HG03558 (cell line): ENCODE data around the gene OTULIN.

Experiments
- ATAC-seq: cut with Tn5 transposase; IDR thresholded peaks from one replicate; pipeline ENCODE4 v1.9.1; 2021; ENCODE audit warnings: moderate number of reproducible peaks; ENCODE audit not compliant: unreplicated experiment; ENCODE audit errors: extremely low read depth

Gene OTULIN

DNA sequence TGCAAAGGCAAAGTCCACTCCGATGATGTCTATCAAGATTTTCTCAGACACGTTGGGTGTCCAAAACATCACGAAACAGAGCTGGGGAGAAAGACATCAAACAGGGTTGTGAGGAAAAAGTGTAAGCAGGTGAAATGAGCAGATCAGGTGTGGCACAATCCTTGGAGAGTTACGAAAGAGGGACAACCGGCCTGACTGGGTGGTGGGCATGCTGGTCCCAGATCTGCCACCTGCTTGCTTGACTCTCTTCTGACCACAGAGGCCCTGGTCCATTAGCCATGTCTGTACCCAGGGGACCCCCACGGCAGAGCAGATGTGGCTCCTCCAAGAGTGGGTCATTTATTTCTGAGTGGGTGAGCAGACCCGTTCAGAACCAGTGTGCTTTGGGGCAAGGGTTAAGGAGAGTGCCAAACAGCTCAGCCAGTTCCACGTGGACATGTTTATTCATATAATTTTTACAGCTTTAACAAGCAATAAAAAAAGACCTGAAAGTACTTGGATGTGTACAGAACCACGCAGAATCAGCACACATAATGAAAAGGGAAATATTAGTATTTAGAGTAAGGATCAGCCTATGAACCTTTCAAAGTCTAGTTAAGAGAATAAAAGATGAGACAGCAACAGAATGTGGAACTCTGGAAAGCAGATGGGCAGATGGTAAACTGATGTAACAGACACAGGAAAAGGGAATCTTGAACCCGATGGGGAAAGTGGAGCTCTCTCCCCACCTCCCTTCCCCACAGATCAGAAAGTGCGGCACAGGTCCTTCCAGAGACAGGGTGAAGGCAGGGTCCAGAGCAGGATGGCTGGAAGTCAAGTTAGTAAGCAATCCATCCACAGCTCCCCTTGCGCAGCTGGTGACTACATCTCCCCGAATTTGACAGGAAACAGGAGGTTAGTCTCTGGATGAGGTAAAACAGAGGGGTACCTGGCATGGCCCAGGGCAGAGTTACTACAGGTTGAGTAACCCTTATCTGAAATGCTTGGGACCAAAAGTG is 52.5 kb downstream of the OTULIN start:
- no peak for ATAC-seq

DNA sequence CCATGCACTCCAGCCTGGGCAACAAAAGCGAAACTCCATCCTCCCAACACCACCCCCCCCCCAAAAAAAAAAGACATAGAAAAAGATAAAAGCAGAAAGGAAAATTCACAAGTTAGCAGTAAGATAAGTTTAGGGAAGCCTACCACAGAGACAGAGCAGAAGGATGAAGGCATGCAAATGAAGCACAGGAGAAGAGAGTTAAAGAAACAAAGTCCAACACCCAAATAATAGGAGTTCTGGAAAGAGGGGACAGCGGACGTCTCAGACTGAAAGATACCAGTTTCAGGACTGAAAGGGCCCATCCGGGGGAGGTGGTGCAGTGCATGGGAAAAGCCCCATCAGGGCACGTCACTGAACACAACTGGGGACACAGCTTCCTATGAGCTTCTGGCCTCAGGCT is 54.3 kb downstream of the OTULIN start:
- ATAC-seq: no peak

DNA sequence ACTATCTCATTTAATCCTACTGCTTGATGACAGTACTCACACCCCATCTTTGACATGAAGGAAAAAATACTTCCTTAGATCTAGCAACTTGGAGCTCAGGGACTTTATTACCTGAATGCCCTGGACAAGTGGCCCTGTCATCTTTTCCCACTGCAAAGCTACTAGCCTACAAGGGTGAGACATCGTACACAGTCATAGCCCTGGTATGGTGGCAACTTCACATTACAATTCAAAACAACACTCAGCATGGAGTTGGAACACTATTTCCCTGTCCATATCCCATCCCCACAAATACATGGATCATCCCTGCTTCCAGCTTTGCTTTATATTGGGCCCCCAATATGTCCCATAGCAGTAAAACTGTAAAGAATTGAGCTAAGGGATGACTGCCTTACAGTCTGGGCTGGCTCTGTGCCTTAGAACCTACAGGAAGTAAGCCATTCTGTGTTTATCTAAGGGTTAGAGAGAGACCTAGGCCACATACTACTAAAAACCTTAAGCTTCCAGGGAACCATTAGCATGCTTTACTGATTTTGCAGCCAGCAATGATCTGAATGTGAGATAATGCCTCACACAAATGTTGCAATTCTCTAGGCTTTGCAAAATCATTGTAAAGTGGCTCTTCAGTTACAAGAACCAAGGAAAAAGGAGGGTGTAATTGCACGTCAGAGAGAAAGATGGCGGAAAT is 55.9 kb downstream of the OTULIN start:
- ATAC-seq: no peak

DNA sequence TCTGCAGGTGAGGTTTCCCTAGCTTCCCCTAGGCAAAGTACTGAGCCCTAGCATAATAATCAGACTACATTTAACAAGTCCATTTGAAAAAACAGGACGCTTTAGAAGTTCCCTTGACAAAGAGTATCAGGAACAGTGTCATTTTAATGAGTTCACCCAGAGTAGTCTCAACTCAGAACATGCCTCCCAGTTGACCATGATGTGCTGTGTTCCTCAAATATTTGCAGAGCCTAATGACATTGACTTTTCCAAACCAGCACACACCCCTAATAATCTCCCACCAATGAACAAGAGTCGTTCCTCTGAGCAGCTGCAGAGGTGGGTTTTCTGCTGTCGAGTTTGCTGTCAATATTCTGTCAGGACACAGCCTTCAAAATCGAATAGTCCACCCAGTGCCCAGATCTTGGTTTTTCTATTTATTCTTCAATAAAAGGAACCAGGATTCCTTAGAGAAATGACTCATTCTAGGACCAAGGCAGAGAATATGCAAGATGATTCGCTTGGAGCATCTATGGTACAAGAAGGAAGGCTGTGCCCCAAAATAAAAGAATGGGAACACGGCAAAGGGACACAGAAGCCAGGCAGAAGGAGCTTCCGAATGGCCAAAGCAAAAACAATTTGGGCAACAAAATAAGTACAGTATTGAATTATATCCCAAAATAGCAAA is 57.6 kb downstream of the OTULIN start:
- no peak for ATAC-seq

DNA sequence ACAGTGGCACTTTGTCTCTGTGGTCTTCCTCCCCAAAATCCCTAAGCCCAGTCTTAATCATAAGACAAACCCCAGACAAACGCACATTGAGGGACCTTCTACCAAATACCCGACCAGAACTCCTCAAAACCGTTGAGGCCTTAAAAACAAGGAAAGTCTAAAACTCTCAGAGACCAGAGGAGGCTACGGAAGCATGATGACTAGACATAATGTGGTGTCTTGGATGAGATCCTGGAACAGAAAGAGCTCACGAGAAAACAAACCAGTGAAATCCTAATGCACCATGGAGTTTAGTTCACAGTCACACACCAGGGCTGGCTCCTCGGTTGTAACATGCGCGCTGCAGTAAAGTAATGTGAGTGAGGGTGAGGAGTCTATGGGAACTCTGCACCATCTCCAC is 58.4 kb downstream of the OTULIN start:
- ATAC-seq: no peak

DNA sequence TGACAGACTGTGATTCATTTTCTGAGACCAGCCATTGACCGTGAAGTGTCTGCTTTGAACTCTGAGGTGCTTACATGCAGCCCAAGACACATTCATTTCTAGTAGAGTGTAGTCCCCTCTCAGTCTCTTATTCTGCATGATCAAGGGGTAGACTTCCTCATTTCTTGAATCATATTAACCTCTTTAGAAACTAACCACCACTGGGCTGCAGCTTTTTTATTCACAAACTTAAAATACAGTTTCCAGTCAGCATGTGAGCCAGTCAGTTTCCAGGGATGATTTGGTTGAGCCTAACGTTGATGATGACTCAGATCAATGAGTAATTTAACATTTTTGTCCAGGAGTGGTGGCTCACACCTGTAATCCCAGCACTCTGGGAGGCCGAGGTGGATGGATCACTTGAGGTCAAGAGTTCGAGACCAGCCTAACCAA is 59.2 kb downstream of the OTULIN start:
- ATAC-seq: no peak

DNA sequence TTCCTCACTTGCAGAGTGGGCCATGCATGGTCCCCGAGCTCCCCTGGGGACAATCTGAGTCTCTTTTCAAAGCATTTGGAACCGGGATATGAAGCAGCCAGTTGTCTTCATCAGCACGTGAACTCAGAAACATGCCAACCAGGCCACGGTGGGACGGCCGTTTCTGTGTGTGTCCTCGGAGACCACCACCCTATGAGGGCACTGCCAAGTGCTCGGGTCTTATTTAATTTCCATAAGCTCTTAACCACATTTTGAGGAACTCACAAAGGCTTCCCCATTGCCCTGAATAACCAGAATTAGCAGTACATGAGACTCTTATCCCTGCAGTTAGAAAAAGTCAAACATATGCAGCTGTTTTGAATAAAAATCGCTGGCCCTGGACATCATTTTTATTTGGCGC is 60.1 kb downstream of the OTULIN start:
- no peak for ATAC-seq

DNA sequence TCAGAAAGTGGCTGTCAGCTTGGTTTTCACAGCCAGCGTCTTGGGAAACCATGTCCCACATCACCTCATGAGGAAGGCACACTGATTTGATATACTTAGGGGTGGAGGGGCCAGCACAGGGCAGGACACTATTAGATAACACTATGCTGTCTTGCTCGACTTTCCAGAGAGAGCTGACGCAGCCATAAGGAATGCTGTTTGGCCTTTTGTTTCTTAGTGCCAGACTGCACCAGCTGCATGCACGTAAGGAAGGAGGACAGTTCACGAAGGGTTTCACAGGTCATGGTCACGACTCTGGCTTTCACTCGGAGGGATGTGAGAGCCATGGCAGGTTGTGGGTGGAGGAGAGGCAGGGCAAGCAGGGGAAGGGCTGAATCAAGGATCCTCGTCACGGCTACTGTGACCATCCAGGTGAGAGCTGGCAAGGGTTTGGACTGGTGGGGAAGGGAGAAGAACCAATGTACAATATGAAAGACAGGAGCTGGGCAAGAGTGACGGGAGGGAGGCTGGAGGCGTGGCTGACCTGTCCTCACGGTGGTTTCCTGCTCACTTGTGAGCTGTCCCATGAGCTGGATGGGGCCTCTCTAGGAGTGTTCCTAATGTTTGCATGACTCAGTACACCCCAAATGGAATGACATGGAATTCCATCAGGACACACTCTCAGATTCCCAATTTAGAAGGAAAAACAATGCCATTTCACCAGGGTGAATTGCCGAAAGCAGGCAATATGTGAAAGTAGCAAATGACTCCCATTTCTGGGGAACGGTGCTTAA is 61.7 kb downstream of the OTULIN start:
- ATAC-seq: no peak

DNA sequence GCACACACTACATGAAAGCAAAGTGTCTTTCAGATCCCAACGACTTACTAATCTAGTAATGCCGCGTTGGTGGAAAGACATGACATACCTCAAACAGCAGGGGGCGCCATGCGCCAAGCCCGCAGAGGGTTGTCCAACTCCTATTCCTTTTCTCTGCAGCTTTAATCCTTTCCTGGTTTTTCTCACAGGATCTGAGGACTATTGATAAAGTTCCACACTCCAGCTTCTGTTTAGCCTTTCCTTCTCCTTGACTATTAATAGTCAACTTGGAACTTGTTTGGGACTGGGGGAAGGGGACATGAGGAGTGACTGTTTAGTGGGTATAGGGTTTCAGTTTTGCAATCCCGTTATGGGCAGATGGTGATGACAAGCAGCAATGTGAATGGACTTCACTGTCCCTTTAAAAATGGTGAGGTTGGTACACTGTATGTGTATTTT is 62.9 kb downstream of the OTULIN start:
- no peak for ATAC-seq

DNA sequence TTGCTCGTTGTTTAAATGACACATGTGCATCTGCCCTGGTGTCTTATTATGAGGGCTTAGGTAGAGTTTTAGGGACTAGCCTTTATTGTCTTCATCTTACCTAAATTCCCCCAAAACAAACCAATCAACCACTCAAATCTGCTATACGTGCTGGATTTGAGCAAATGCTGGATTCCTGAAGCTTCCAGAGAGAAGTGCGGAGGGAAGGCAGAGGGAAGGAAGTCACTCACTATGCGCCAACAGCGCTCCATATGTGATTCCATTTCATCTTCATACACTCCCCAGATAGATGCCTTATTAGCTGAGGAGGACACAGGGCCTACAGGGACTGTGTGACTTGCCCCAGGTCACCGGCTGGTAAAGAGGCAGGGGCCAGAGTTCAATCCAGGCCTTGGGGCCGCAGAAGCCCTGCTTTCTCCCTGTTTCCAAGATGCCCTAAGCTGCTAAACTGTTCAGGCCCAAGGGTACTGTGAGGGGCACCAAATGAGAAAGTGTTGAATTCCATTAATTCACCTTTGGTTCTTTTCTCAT is 63.5 kb downstream of the OTULIN start:
- ATAC-seq: no peak

DNA sequence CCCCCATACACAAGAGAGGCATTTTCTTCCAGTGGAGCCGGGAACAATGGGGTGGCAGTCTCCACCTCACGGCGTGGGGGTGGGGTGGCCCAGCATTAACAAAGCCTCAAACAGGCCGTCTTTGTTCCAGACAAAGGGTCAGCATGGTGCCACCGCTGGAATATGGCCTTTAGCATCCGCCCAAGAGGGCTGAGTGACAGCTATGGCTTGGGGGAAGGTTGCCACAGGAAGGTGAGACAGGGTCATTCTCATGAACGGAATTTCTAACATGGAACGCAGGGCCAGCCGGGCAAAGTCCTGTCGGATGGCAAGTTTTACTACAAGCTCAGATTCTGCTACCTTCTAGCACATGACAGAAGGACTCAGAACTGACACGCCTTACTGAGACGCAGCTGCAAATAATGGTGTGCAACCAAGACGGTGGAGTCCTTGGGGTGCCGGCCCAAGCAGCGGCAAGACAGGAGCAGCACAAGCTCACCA is 64.0 kb downstream of the OTULIN start:
- no peak for ATAC-seq

DNA sequence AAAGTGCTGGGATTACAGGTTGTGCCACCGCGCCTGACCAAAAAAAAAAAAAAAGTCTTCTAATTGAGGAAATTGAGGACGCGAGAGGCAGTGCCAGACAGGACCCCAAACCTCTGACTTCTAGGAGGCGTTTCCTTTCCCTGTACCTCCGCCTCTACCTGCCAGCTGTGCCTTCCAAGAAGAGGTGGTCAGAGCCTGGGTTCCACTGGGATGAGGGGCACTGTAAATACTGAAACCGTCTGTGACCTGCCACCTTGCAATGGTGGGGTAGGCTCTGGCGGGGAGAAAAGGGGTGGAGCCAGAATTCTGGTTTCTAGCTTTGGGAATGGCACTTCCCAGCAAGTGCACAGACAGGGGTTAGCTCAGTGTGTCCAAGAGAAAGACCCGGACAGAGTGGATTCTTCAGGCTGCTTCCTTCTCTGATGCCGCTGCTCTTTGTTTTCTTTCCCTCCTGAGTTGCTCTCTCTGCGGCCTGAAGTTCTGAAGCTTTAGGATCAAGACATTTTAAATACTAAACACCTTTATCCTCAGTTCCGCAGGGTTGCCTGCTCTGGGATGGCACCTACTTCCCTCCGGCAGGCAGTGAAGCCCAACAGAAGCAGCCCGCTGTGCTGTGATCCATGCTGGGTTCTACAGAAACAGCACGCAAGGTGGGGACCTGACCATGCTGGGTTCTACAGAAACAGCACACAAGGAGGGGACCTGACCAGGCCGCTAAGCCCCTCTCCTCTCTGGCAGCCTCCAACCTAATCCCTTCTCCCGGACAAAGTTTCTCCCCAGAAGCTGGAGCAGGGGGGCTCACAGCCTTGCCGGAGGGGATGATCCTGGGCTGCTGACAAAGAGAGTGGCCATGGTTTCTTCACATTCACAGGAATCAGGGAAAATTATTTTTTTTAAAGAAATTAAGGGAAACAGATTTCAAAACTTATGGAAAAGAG is 65.2 kb downstream of the OTULIN start:
- no peak for ATAC-seq

DNA sequence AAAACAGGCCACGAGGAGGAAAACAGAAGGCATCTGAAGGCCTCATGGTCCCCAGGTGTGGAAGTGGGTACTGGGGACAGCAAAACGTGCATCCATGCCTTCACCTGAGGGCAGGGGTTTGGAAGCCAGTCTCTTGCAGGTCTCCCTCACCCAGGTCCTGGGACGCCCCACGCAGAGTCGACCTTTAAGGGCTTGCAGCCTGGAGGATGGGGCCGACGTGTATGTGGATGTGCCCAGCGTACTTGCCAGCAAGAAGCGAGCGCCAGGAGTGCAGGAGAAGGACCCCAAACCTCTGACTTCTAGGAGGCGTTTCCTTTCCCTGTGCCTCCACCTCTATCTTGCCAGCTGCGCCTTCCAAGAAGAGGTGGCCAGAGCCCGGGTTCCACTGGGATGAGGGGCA is 65.9 kb downstream of the OTULIN start:
- no peak for ATAC-seq

DNA sequence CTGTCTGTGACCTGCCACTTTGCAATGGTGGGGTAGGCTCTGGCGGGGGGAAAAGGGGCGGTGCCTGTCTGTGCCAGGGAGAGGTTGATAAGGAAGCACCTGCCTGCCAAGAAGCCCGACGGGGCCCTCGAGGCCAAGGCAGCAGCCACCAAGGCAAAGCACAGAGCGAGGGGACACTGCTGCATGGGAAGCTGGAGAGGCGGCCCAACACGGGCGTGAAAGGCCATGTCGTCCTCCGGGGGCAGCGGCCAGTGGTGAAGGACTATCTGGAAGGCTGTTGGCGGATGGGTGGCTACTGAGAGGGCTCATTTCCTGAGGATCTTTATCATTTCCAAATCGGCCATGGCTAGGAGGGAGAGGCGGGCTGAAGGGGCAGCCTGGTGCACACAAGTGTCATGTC is 66.4 kb downstream of the OTULIN start:
- no peak for ATAC-seq

DNA sequence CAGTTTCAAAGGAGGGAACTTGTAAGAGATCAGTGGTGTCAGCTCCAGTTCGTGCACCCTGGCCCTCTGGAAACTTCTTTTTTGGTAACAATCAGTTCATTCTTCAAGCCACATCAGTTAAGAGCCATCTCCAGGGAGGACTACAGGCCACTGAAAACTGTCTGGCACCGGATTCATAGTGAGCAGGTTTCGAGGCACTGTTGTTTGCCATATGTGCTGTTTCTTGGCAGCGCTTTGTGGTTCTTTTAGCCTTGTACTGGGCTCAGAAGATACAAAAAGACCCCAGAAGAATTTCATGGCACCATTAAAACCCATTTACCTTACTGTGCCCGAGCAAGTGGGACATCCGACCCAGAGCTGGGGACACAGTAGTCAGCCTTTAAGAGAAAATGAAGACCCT is 68.5 kb downstream of the OTULIN start:
- ATAC-seq: no peak

DNA sequence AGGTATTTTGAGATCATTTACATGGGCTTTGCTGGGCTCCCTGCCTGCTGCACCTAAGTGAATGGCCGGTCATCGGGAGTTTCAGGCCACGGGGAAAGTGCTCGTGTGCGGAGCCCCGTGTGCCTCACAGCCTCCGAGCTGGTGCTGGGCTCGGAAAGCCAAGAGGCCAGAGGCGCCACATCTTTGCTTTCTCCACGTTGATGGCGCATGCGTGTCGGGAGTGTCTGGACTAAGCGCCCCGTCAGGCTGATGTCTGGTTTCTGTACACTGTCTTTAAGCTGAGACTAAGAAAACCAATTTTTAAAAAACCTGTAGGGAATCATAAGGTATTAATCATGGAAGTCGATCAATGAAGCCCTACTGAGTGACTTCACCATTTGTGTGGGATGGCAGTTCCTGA is 69.1 kb downstream of the OTULIN start:
- no peak for ATAC-seq

DNA sequence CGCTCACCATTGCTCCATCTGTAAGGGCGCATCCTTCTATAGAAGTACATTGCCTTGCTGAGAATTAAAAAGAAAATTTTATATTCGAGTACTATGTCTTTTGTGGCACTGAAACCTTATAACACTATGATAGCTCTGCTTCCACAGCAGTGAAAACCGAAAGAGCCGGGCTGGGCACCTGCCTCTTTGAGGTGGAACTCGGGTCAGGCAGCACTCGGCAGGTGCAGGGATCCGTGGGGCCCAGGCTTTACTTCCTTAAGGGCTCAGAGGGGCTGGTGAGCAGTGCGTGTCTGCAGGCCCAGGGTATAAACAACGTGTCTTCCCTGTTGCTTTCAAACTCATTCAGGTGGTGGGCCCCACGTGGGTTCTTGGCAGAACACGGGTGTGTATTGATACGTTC is 69.9 kb downstream of the OTULIN start:
- ATAC-seq: no peak

DNA sequence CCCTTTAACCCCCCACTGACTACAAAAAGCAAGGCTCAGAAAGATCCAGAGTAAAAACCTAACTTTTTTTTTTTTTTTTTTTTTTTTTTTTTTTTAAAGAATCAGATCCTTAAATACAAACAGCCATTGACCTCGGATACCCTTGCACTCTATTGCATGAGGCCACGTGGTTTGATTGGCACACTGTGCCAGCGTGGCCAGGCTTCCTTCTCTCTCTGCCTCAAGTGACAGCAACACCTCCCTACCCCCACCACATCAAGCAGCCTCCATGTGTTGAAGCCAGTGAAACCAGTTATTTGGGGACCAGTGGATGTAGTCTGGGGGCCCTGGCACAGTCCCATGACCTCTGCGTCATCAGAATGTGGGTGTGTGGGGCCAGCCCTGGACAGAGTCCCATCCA is 71.4 kb downstream of the OTULIN start:
- no peak for ATAC-seq

DNA sequence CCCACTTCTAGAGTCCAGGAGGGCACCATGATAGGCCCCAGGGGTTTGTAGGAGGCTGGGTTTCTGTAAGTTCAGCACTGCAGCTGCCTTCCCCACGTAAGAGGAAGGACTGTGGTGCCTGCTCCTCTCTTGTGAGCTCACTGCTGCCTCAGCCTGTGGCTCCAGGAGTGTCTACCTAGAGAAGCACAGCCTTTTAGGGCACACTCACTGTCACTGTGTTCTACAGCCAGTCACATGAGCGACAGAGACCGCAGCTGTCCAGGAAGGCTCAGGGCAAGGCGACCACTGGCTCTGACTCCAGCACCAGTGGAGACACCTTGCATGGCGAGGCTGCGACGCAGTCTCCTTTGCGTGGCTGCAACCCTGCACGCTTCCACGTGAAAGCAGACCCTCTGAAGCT is 72.8 kb downstream of the OTULIN start:
- ATAC-seq: no peak
